HG02610 (cell line): ENCODE data around the gene TMEM242.
"Not testable (repeated sequence)": the region's sequence is repeated elsewhere in the genome, so short reads cannot be mapped to it uniquely, and the experiment has no call there.

Source experiments
- ATAC-seq: cut with Tn5 transposase; IDR thresholded peaks from one replicate; pipeline ENCODE4 v1.9.1; 2021; ENCODE audit warnings: mild to moderate bottlenecking, moderate library complexity; ENCODE audit not compliant: unreplicated experiment

The TMEM242 gene

GRCh38 chr6:157323255-157323965, at the start of gene TMEM242:
Gene TMEM242, minus strand, starts transcription at chr6:157323519. Its CDS starts 20 bp downstream, at chr6:157323499.
- peak; percentile 91 for ATAC-seq

- no peak for ATAC-seq
Measured at GRCh38 chr6:157372501-157373280, 49.4 kb upstream of the TMEM242 start.

- ATAC-seq, result no peak
Measured at GRCh38 chr6:157370755-157371154, 47.4 kb upstream of the TMEM242 start.

GRCh38 chr6:157368359-157369049, 45.2 kb upstream of the TMEM242 start:
- ATAC-seq, result no peak

GRCh38 chr6:157366648-157367047, 43.3 kb upstream of the TMEM242 start:
- ATAC-seq, result no peak

- ATAC-seq, result no peak
Measured at GRCh38 chr6:157364705-157365104, 41.4 kb upstream of the TMEM242 start.

- ATAC-seq, result no peak
Measured at GRCh38 chr6:157361886-157362285, 38.6 kb upstream of the TMEM242 start.

GRCh38 chr6:157358287-157358686, 35.0 kb upstream of the TMEM242 start:
- no peak for ATAC-seq

- ATAC-seq, result no peak
Measured at GRCh38 chr6:157346373-157346772, 23.1 kb upstream of the TMEM242 start.

GRCh38 chr6:157343732-157344131, 20.4 kb upstream of the TMEM242 start:
- no peak for ATAC-seq

- ATAC-seq, result no peak
Measured at GRCh38 chr6:157339432-157339831, 16.1 kb upstream of the TMEM242 start.

- no peak for ATAC-seq
Measured at GRCh38 chr6:157337751-157338150, 14.4 kb upstream of the TMEM242 start.

- ATAC-seq, result not testable (repeated sequence)
Measured at GRCh38 chr6:157337276-157337675, 14.0 kb upstream of the TMEM242 start.

- no peak for ATAC-seq
Measured at GRCh38 chr6:157335829-157336228, 12.5 kb upstream of the TMEM242 start.

GRCh38 chr6:157333956-157334355, 10.6 kb upstream of the TMEM242 start:
- no peak for ATAC-seq

- ATAC-seq, result no peak
Measured at GRCh38 chr6:157333537-157333936, 10.2 kb upstream of the TMEM242 start.

- no peak for ATAC-seq
Measured at GRCh38 chr6:157332813-157333212, 9.5 kb upstream of the TMEM242 start.

- ATAC-seq, result no peak
Measured at GRCh38 chr6:157330831-157331230, 7.5 kb upstream of the TMEM242 start.

GRCh38 chr6:157329829-157330228, 6.5 kb upstream of the TMEM242 start:
- no peak for ATAC-seq

- no peak for ATAC-seq
Measured at GRCh38 chr6:157328108-157328692, 4.9 kb upstream of the TMEM242 start.

- ATAC-seq, result no peak
Measured at GRCh38 chr6:157326979-157327378, 3.7 kb upstream of the TMEM242 start.
